ENCODE measurements around the gene SMIM33. TPM values are rescaled to one million over a fixed set of nuclear protein-coding genes. Genes with fewer than 3 reads are reported as not detected.
A peak's percentile ranks its signal among the peaks of the same experiment; 100 is the strongest.

Gene SMIM33
- total and polyA plus RNA-seq, 2 of the 13 experiments (the other 11 are each of a cell fraction or from before 2014, with no cell fraction given): not detected

- no peak for TF ChIP-seq ZFP41 (CRISPR knock-in tag; IDR thresholded peaks at IDR 0.05; ENCODE audit: borderline replicate concordance)
- TF ChIP-seq, protein P1, sequence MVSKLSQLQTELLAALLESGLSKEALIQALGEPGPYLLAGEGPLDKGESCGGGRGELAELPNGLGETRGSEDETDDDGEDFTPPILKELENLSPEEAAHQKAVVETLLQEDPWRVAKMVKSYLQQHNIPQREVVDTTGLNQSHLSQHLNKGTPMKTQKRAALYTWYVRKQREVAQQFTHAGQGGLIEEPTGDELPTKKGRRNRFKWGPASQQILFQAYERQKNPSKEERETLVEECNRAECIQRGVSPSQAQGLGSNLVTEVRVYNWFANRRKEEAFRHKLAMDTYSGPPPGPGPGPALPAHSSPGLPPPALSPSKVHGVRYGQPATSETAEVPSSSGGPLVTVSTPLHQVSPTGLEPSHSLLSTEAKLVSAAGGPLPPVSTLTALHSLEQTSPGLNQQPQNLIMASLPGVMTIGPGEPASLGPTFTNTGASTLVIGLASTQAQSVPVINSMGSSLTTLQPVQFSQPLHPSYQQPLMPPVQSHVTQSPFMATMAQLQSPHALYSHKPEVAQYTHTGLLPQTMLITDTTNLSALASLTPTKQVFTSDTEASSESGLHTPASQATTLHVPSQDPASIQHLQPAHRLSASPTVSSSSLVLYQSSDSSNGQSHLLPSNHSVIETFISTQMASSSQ (IDR thresholded peaks at IDR 0.05; ENCODE audit: low read depth): no peak
- TF ChIP-seq, protein P1 (CRISPR knock-in tag; IDR thresholded peaks at IDR 0.05; ENCODE audit: borderline replicate concordance): peak; percentile 52; the same call in 1 of the 2 replicates
- TF ChIP-seq FOSL1 (CRISPR knock-in tag; IDR thresholded peaks at IDR 0.05; ENCODE audit: borderline replicate concordance): no peak
- TF ChIP-seq NFYB (CRISPR knock-in tag; IDR thresholded peaks at IDR 0.05): no peak
- no peak for TF ChIP-seq BCLAF1 (IDR thresholded peaks at IDR 0.05)
- TF ChIP-seq PCBP2 (optimal IDR thresholded peaks at IDR 0.05; ENCODE audit: low read depth, low read length, poor library complexity, severe bottlenecking): no peak
- TF ChIP-seq ZNF574 (CRISPR knock-in tag; IDR thresholded peaks at IDR 0.05): peak; percentile 86
- TF ChIP-seq, protein P2, sequence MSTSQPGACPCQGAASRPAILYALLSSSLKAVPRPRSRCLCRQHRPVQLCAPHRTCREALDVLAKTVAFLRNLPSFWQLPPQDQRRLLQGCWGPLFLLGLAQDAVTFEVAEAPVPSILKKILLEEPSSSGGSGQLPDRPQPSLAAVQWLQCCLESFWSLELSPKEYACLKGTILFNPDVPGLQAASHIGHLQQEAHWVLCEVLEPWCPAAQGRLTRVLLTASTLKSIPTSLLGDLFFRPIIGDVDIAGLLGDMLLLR (CRISPR knock-in tag; IDR thresholded peaks at IDR 0.05): peak; percentile 89
- TF ChIP-seq FOXO4 (CRISPR knock-in tag; conservative IDR thresholded peaks at IDR 0.05): no peak; the same call in 1 of the 2 replicates
- TF ChIP-seq SKIL (CRISPR knock-in tag; IDR thresholded peaks at IDR 0.05; ENCODE audit: borderline replicate concordance): peak; percentile 81
- TF ChIP-seq NRL (CRISPR knock-in tag; IDR thresholded peaks at IDR 0.05; ENCODE audit: borderline replicate concordance): peak; percentile 85
These were observed 47.1 kb downstream of the SMIM33 start (continued) for GRCh38 chr5:139517683-139518564.

Measured in HepG2 (cell line).